ENCODE results near the gene RYK.

GRCh38 chr3:134251731-134252391 is 1.2 kb upstream of the RYK start:
- no peak for TF ChIP-seq CTCF (IDR thresholded peaks at IDR 0.05; ENCODE audit: borderline replicate concordance, extremely low read depth, low read length, poor library complexity, severe bottlenecking)
- TF ChIP-seq EZH2 (IDR thresholded peaks at IDR 0.05; ENCODE audit: borderline replicate concordance, low read depth, low read length, severe bottlenecking): no peak
